Keratinocyte (primary cell): ENCODE data around the gene CCDC171. TPM values are rescaled to one million over a fixed set of nuclear protein-coding genes. Genes with fewer than 3 reads are reported as not detected.

ENCODE experiments used
- DNase-seq: peaks from one replicate; pipeline ENCODE4 v3.0.0-alpha.2; 2011; ENCODE audit warnings: low read depth, missing footprints, low spot score
- FAIRE-seq: peaks from 2 replicates; lab custom pipeline; 2011; peaks lifted over from hg19 to GRCh38; lab: Jason Lieb, UNC
- H2AFZ ChIP-seq: 2 replicates; pipeline ENCODE4 v1.6.0; 2012; ENCODE audit warnings: low read length, control low read depth, inconsistent platforms; ENCODE audit not compliant: control insufficient read depth
- H3K27ac ChIP-seq: 2 replicates; pipeline ENCODE4 v1.5.1; 2011; ENCODE audit warnings: low read length; ENCODE audit not compliant: control insufficient read depth, insufficient read depth
- H3K27me3 ChIP-seq: 3 replicates; pipeline ENCODE4 v1.6.0; 2011; ENCODE audit warnings: low read length; ENCODE audit not compliant: control insufficient read depth, insufficient read depth; ENCODE audit errors: extremely low read depth
- H3K36me3 ChIP-seq, 2 experiments: 2 replicates in 1 of 2; 3 replicates in 1 of 2; pipeline ENCODE4 v1.5.1; 2011; ENCODE audit warnings: low read length in 2 of 2, mild to moderate bottlenecking in 1 of 2; ENCODE audit not compliant: control insufficient read depth in 2 of 2, insufficient read depth in 2 of 2; ENCODE audit errors: extremely low read depth in 1 of 2
- H3K4me1 ChIP-seq: 3 replicates; pipeline ENCODE4 v1.5.1; 2011; ENCODE audit warnings: low read length; ENCODE audit not compliant: control insufficient read depth, insufficient read depth; ENCODE audit errors: extremely low read depth
- H3K4me2 ChIP-seq: 3 replicates; pipeline ENCODE4 v1.6.0; 2011; ENCODE audit warnings: low read depth, low read length; ENCODE audit not compliant: control insufficient read depth, insufficient read depth; ENCODE audit errors: extremely low read depth
- H3K4me3 ChIP-seq, 3 experiments: fragments of 200-600 bp in 1 of 3; sonication (generic) in 1 of 3; 2 replicates in 2 of 3; 3 replicates in 1 of 3; pipeline ENCODE4 v1.5.1; 2011 to 2016; ENCODE audit warnings: low read length in 3 of 3, mild to moderate bottlenecking in 3 of 3, control low read depth in 2 of 3, inconsistent platforms in 1 of 3, low read depth in 1 of 3, mixed read lengths in 1 of 3, mixed run types in 1 of 3, moderate library complexity in 1 of 3; ENCODE audit not compliant: control insufficient read depth in 2 of 3, insufficient read depth in 2 of 3; ENCODE audit errors: extremely low read depth in 1 of 3
- H3K79me2 ChIP-seq: 2 replicates; pipeline ENCODE4 v1.6.0; 2012; ENCODE audit warnings: low read length; ENCODE audit not compliant: control insufficient read depth, insufficient read depth
- H3K9ac ChIP-seq: 3 replicates; pipeline ENCODE4 v1.6.0; 2011; ENCODE audit warnings: low read length; ENCODE audit not compliant: control insufficient read depth, insufficient read depth; ENCODE audit errors: extremely low read depth
- H3K9me1 ChIP-seq: 3 replicates; pipeline ENCODE4 v1.6.0; 2011; ENCODE audit warnings: low read length; ENCODE audit not compliant: control insufficient read depth, insufficient read depth; ENCODE audit errors: extremely low read depth
- H3K9me3 ChIP-seq: 2 replicates; pipeline ENCODE4 v1.5.1; 2012; ENCODE audit warnings: low read depth, low read length; ENCODE audit not compliant: control insufficient read depth
- H4K20me1 ChIP-seq: 3 replicates; pipeline ENCODE4 v1.6.0; 2011; ENCODE audit warnings: low read length; ENCODE audit not compliant: control insufficient read depth, insufficient read depth; ENCODE audit errors: extremely low read depth
- CTCF ChIP-seq, 3 experiments: IDR thresholded peaks in 1 of 3; conservative IDR thresholded peaks in 1 of 3; optimal IDR thresholded peaks in 1 of 3; 2 replicates in 2 of 3; 3 replicates in 1 of 3; pipeline versions ENCODE3 to v1.5.1; 2011; ENCODE audit warnings: low read length in 3 of 3, mild to moderate bottlenecking in 3 of 3, moderate library complexity in 2 of 3, control low read depth in 1 of 3, inconsistent platforms in 1 of 3; ENCODE audit not compliant: insufficient read depth in 2 of 3; ENCODE audit errors: extremely low read depth in 1 of 3
- EZH2 ChIP-seq: IDR thresholded peaks from one replicate; pipeline ENCODE4 v1.6.1; 2012; ENCODE audit warnings: inconsistent platforms, mild to moderate bottlenecking, low read length, moderate library complexity
- dilution Hi-C: fragments of 300-500 bp; cut with MboI; formaldehyde crosslinking; loops from one replicate; pipeline ENCODE4 v1.7.0; 2020; ENCODE audit warnings: low sequenced_read_pairs; ENCODE audit not compliant: extremely low pct_ligation_motif_present
- polyA minus RNA-seq, 3 experiments: library from RNA; depleted of rRNA, polyadenylated mRNA; stranded (reverse); fragments of >200 nt; gene quantifications; 1 replicate in 1 of 3; 2 replicates in 1 of 3; 3 replicates in 1 of 3; pipeline ENCODE4 v1.2.3, GENCODE V29; 2011
- polyA plus RNA-seq, 5 experiments: library from polyadenylated mRNA; depleted of rRNA in 3 of 5; stranded (reverse) in 3 of 5; stranded (forward) in 1 of 5; unstranded in 1 of 5; fragments of >200 nt; gene quantifications; 1 replicate in 1 of 5; 2 replicates in 3 of 5; 3 replicates in 1 of 5; pipeline versions ENCODE4 v1.2.1 to v1.2.3, GENCODE V29; 2011 to 2012; ENCODE audit warnings: missing spikeins in 2 of 5, low read depth in 1 of 5, low replicate concordance in 1 of 5

Gene CCDC171
- 0.34 to 0.72 TPM (median 0.46 TPM) in 3 replicates for polyA plus RNA-seq
- polyA plus RNA-seq (2011; ENCODE audit: low read depth), result 1.5 TPM
- polyA plus RNA-seq (2011; cell fraction: cytosol; rRNA removed), result 0.32 and 0.43 TPM in 2 replicates
- 0.89 and 1.1 TPM in 2 replicates for polyA plus RNA-seq (2011; cell fraction: nucleus; rRNA removed)
- polyA plus RNA-seq (2012; ENCODE audit: low replicate concordance), result 0.39 and 0.47 TPM in 2 replicates
- polyA minus RNA-seq, result 0.23 to 2.1 TPM (median 1.5 TPM) in 3 replicates
- 2.9 TPM for polyA minus RNA-seq (2011; cell fraction: cytosol; rRNA and poly(A)+ RNA removed)
- 1.6 and 4.8 TPM in 2 replicates for polyA minus RNA-seq (2011; cell fraction: nucleus; rRNA and poly(A)+ RNA removed)

GRCh38 chr9:15552636-15553527 is at the start of gene CCDC171:
Gene CCDC171 (plus strand): TSS chr9:15553043. CDS start chr9:15564089, 11,046 bp downstream.
- H3K4me1 ChIP-seq, result peaks cover 12% of the 10 kb centered on the region
- H3K4me2 ChIP-seq, result peak within 1 kb of the TSS; percentile 88
- no peaks in the 10 kb centered on the region for H3K27me3 ChIP-seq
- H2AFZ ChIP-seq, result peak within 1 kb of the TSS; percentile 98
- TF ChIP-seq EZH2 (no peak), CTCF (optimal IDR thresholded peaks at IDR 0.05 in 1 of 3, IDR thresholded peaks at IDR 0.05 in 1 of 3, conservative IDR thresholded peaks at IDR 0.05 in 1 of 3; ENCODE audit: extremely low read depth in 1 of 3, insufficient read depth in 2 of 3, low read length in 3 of 3) (no peak)
- H3K9me1 ChIP-seq, result no peaks in the 10 kb centered on the region
- DNase-seq (no peak), FAIRE-seq (peak; percentile 34)
- H4K20me1 ChIP-seq, result no peaks in the 10 kb centered on the region
- no peaks in the 10 kb centered on the region for H3K36me3 ChIP-seq
- peak within 1 kb of the TSS; percentile 85 for H3K9ac ChIP-seq
- peak within 1 kb of the TSS; percentile 59 to 90 (median 76) for H3K4me3 ChIP-seq
- dilution Hi-C loops, result no loop called here
- H3K27ac ChIP-seq, result peak within 1 kb of the TSS; percentile 88
- no peaks in the 10 kb centered on the region for H3K9me3 ChIP-seq
- H3K79me2 ChIP-seq, result no peaks in the 10 kb centered on the region

- H3K9me1 ChIP-seq, result no peaks in the 10 kb centered on the region
- peaks cover 6% of the 10 kb centered on the region for H3K4me1 ChIP-seq
- no peak overlapping the region for H3K9ac ChIP-seq
- DNase-seq (no peak), FAIRE-seq (no peak)
- no peak overlapping the region for H2AFZ ChIP-seq
- H3K27ac ChIP-seq, result no peak overlapping the region
- TF ChIP-seq CTCF (optimal IDR thresholded peaks at IDR 0.05 in 1 of 3, IDR thresholded peaks at IDR 0.05 in 1 of 3, conservative IDR thresholded peaks at IDR 0.05 in 1 of 3; ENCODE audit: extremely low read depth in 1 of 3, insufficient read depth in 2 of 3, low read length in 3 of 3) (no peak), EZH2 (no peak)
- H3K9me3 ChIP-seq, result no peaks in the 10 kb centered on the region
- H3K4me3 ChIP-seq, result no peak overlapping the region
- no peaks in the 10 kb centered on the region for H3K27me3 ChIP-seq
- H3K79me2 ChIP-seq, result peaks cover 3% of the 10 kb centered on the region
- H3K36me3 ChIP-seq, result no peaks in the 10 kb centered on the region
- dilution Hi-C loops, result no loop called here
- H3K4me2 ChIP-seq, result no peak overlapping the region
- H4K20me1 ChIP-seq, result no peaks in the 10 kb centered on the region
Measured at GRCh38 chr9:15505921-15506320, 46.9 kb upstream of the CCDC171 start.
